Activated naive CD8-positive, alpha-beta T cell treated with anti-CD3 and anti-CD28 coated beads, Interleukin-2, amount 10 ng/mL, durations not matched to agents 7 days and 5 days (primary cell): Measurements from ENCODE around the gene RASSF3. TPM values are rescaled to one million over a fixed set of nuclear protein-coding genes. Genes with fewer than 3 reads are reported as not detected.
"Not testable (repeated sequence)": the region's sequence is repeated elsewhere in the genome, so short reads cannot be mapped to it uniquely, and the experiment has no call there.

ENCODE experiments used
- ATAC-seq: fragments of 150-1000 bp; cut with Tn5 transposase; one replicate; pipeline ENCODE4 v1.10.0; 2021; ENCODE audit warnings: low read depth, moderate library complexity
- POLR2A ChIA-PET: fragments of 350-600 bp; sonication (Branson Sonifier 250); formaldehyde crosslinking; loops from one replicate; lab custom pipeline; 2021; ENCODE audit warnings: antibody characterized with exemption; lab: Charles Lee
- DNase-seq: peaks from one replicate; pipeline ENCODE4 v3.0.0; 2021
- H3K27ac Mint-ChIP-seq: one replicate; pipeline ENCODE4 v1.8.0; 2022; ENCODE audit warnings: mild to moderate bottlenecking, mixed read lengths
- H3K27me3 Mint-ChIP-seq: one replicate; pipeline ENCODE4 v1.8.0; 2022; ENCODE audit warnings: mild to moderate bottlenecking, moderate library complexity, mixed read lengths
- H3K36me3 Mint-ChIP-seq: one replicate; pipeline ENCODE4 v1.8.0; 2021; ENCODE audit warnings: mild to moderate bottlenecking, mixed read lengths
- H3K4me1 Mint-ChIP-seq: one replicate; pipeline ENCODE4 v1.8.0; 2021; ENCODE audit warnings: mixed read lengths
- H3K4me3 Mint-ChIP-seq: one replicate; pipeline ENCODE4 v1.8.0; 2022; ENCODE audit warnings: mild to moderate bottlenecking, moderate library complexity, mixed read lengths
- H3K9me3 Mint-ChIP-seq: one replicate; pipeline ENCODE4 v1.8.0; 2021; ENCODE audit warnings: mixed read lengths
- total RNA-seq, 2 experiments: library from RNA; stranded (reverse); gene quantifications; one replicate each; pipeline ENCODE4 v1.2.3, GENCODE V29; 2021

Gene RASSF3
- total RNA-seq, 2 experiments from 2014 or later, result 69.5 to 74.1 TPM

DNA sequence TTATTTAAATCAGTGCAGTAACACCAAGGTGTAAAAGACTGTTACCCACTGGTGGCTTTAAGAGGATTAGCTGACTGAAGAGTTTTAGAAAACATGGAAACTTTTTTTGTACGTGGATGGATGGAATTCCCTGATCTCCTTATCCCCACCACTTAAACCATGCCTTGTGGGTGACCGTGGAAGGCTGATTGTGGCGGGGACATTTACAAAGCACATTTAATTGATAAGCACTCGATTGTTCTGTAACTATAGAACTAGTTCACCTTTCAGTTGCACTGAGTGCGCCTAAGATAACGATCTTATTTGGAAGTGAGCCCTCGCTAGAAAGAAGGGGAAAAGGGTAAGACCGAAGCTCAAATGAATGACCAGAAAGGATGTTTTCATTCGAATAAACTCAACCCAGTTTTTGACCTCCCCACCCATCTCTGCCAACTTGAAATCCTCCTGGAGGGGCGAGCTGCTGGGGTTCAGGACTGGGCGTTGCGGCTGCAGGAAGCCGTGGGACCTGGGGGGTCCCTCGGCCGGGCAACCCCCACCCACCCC lies 688 bp upstream of the RASSF3 start:
- no peak for ATAC-seq

DNA sequence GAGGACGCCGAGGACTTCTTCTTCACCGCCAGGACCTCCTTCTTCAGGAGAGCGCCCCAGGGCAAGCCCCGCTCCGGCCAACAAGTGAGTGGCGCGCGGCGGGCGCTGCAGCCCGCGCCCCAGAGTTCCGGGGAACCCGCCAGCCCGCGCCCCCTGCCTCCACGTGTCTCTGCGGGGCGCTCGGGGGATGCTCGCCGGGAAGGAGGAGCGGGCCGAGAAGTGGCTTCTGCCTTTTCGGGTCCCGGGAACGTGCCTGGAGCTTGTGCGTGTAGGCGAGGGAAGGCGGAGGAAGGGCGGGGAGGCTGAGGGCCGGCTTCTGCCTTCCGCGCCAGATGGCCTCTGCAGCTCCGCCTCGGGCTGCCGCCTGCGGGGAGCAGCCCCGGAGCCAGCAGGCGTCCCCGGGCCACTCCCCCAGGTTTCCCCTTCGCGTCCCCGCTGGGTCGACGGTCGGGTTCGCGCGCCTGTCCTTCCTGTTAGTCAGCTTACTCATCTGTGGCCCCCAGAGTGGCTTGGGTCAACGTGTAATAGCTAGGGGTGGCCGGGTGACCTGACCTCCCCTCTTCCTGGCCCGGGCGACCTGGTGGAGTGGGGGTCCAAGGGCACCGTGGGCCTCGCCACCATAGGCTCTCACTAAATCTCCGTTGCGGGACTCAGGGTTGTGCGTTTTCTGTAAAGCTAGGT lies 505 bp downstream of the RASSF3 start:
- Mint-ChIP-seq H3K27me3 (no peaks in the 10 kb centered on the region), H3K27ac (peak overlapping the region; percentile 92), H3K4me1 (peaks cover 35% of the 10 kb centered on the region), H3K4me3 (peak overlapping the region; percentile 95), H3K36me3 (peaks cover 13% of the 10 kb centered on the region), H3K9me3 (no peaks in the 10 kb centered on the region)
- POLR2A ChIA-PET, result interaction anchor here (0.6 to 4.4 kb wide), 17 partner anchors 9 to 169 kb away, joined by 3 to 49 read pairs (median 4); no protein-coding TSS in a partner anchor
- peak; percentile 51 for ATAC-seq
- peak; percentile 82 for DNase-seq

More for the DNA sequence above, 688 bp upstream of the RASSF3 start:
- POLR2A ChIA-PET, result interaction anchor here (0.9 to 4.4 kb wide), 13 partner anchors 10 to 560 kb away, joined by 3 to 49 read pairs (median 5); partner anchors contain the start of gene LEMD3
- peak overlapping the region; percentile 100 for H3K27ac Mint-ChIP-seq
- H3K36me3 Mint-ChIP-seq, result peaks cover 7% of the 10 kb centered on the region
- DNase-seq, result no peak
- no peaks in the 10 kb centered on the region for H3K9me3 Mint-ChIP-seq
- H3K27me3 Mint-ChIP-seq, result no peaks in the 10 kb centered on the region
- H3K4me3 Mint-ChIP-seq, result peak overlapping the region; percentile 92
- H3K4me1 Mint-ChIP-seq, result peaks cover 26% of the 10 kb centered on the region

GRCh38 chr12:64611341-64612284 lies 1.3 kb downstream of the RASSF3 start:
- Mint-ChIP-seq H3K36me3 (peaks cover 17% of the 10 kb centered on the region), H3K27ac (peak overlapping the region; percentile 92), H3K4me1 (peaks cover 41% of the 10 kb centered on the region), H3K9me3 (no peaks in the 10 kb centered on the region), H3K27me3 (no peaks in the 10 kb centered on the region), H3K4me3 (peak overlapping the region; percentile 95)
- ATAC-seq, result no peak
- peak; percentile 53 for DNase-seq
- POLR2A ChIA-PET, result interaction anchor here (0.6 to 4.4 kb wide), 16 partner anchors 8 to 168 kb away, joined by 3 to 49 read pairs (median 4); no protein-coding TSS in a partner anchor

DNA sequence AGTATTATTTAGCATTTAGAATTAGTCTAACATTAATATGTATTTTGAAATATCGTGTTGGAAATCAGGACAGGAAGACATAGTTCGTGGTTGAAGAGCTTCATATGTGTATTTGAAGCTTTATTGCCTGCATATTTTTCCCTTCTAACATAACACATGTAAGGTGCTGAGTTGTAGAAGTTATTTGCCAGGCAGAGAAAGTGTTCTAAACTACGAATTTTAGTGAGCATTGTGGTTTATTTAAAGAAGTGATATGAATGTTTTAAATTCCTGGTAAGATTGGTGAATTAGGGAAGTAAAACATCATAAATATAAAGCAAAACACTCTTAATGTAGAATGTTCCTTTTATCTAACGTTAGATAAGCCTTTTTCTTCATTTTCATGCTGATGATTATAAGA lies 2.5 kb downstream of the RASSF3 start:
- peak overlapping the region; percentile 95 for H3K4me3 Mint-ChIP-seq
- no peak for ATAC-seq
- H3K27ac Mint-ChIP-seq, result peak overlapping the region; percentile 92
- DNase-seq, result no peak
- peaks cover 21% of the 10 kb centered on the region for H3K36me3 Mint-ChIP-seq
- POLR2A ChIA-PET, result interaction anchor here (0.7 kb wide), 1 partner anchor 57 kb away, joined by 10 read pairs; no protein-coding TSS in a partner anchor
- H3K9me3 Mint-ChIP-seq, result no peaks in the 10 kb centered on the region
- H3K4me1 Mint-ChIP-seq, result peaks cover 41% of the 10 kb centered on the region
- H3K27me3 Mint-ChIP-seq, result no peaks in the 10 kb centered on the region

GRCh38 chr12:64613775-64614398 lies 3.6 kb downstream of the RASSF3 start:
- peak overlapping the region; percentile 92 for H3K27ac Mint-ChIP-seq
- peaks cover 21% of the 10 kb centered on the region for H3K36me3 Mint-ChIP-seq
- peaks cover 35% of the 10 kb centered on the region for H3K4me1 Mint-ChIP-seq
- not testable (repeated sequence) for ATAC-seq, H3K9me3 Mint-ChIP-seq, H3K27me3 Mint-ChIP-seq, DNase-seq
- H3K4me3 Mint-ChIP-seq, result peak overlapping the region; percentile 95
- POLR2A ChIA-PET, result interaction anchor here (0.7 to 1.2 kb wide), 3 partner anchors 10 to 53 kb away, joined by 3 to 5 read pairs (median 3); no protein-coding TSS in a partner anchor

DNA sequence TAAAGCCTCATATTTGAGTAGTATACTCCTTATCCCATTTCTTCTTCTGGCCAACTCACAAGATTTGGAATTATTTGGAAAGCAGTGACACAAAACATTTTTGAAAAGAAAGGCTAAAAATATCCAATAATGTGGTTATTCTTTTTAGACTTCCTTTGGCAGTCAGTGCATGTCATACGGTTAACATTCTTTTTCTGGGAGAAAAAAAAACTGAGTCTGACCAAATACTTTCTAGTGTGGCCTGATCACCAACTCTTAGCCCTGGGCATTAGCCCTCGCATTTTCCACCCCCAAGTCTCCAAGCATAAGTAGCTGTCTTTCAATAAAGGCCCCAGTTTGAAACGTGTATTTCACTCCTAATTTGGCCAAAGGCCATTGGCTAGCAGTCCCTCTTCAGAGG lies 5.9 kb downstream of the RASSF3 start:
- no peak for DNase-seq
- ATAC-seq, result no peak
- no peak overlapping the region for H3K4me3 Mint-ChIP-seq
- POLR2A ChIA-PET, result interaction anchor here (0.6 to 2.5 kb wide), 4 partner anchors 9 to 177 kb away, joined by 4 to 7 read pairs (median 6); no protein-coding TSS in a partner anchor
- peaks cover 27% of the 10 kb centered on the region for H3K36me3 Mint-ChIP-seq
- H3K9me3 Mint-ChIP-seq, result no peaks in the 10 kb centered on the region
- H3K27ac Mint-ChIP-seq, result peak overlapping the region; percentile 34
- no peaks in the 10 kb centered on the region for H3K27me3 Mint-ChIP-seq
- H3K4me1 Mint-ChIP-seq, result peaks cover 41% of the 10 kb centered on the region

DNA sequence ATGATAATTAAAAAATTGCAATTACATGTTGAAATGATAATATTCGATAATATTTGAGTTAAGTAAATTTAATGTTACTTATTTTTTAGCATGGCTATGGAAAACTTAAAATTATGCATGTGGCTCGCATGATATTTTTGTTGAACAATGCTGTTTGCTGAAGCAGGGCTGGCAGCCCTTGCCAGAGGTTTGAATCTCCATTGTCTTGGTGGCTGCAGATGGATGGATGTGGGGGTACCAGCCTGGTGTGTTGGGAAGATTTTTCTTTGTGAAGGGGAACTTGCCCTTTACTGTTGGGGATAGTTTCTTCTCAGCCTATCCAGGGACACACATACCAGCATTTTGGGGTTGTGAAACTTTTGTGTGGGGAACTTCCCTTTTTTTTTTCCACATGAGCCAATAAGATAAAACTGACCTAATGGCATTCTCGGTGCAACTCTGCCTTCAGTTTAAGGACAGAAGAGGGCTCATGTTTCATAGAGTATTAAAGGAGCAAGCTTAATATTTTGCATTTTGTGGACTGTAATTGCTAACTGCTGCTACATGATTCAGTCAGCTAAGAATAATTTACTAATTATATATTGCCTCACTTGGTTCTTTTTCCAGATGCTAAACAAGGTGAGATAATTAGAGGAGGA lies 8.8 kb downstream of the RASSF3 start:
- Mint-ChIP-seq H3K27me3 (no peaks in the 10 kb centered on the region), H3K9me3 (no peaks in the 10 kb centered on the region), H3K27ac (peak overlapping the region; percentile 21), H3K4me3 (no peak overlapping the region), H3K36me3 (peaks cover 24% of the 10 kb centered on the region), H3K4me1 (peaks cover 32% of the 10 kb centered on the region)
- DNase-seq, result no peak
- ATAC-seq, result no peak
- POLR2A ChIA-PET, result interaction anchor here (1.0 to 1.1 kb wide), 2 partner anchors 8 to 10 kb away, joined by 5 read pairs; no protein-coding TSS in a partner anchor

- H3K36me3 Mint-ChIP-seq, result peaks cover 18% of the 10 kb centered on the region
- DNase-seq (no peak), ATAC-seq (no peak)
- no peaks in the 10 kb centered on the region for H3K27me3 Mint-ChIP-seq
- H3K4me1 Mint-ChIP-seq, result peaks cover 31% of the 10 kb centered on the region
- H3K27ac Mint-ChIP-seq, result no peak overlapping the region
- POLR2A ChIA-PET, result no interaction called here
- no peak overlapping the region for H3K4me3 Mint-ChIP-seq
- no peaks in the 10 kb centered on the region for H3K9me3 Mint-ChIP-seq
Observed at GRCh38 chr12:64621257-64621942, 11.1 kb downstream of the RASSF3 start.

DNA sequence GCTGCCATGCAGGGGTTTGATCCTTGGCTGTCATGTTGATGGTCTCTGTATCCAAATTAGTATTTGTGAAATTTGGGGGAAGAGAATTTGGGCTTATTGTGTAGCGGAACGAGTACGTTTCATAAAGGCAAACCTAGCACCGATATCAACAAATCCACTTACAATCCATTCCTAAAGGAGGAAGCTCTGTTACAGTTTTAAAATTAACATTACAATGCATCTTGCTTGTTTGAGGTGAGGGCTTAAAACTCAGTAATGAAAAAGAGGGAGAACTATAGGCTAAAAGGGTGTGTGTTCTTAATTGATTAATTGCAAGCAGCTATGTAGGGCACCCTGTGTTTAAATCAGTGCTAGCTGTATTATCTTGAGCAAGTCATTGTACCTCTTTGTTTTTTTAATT lies 13.7 kb downstream of the RASSF3 start:
- H3K9me3 Mint-ChIP-seq, result no peaks in the 10 kb centered on the region
- DNase-seq, result no peak
- POLR2A ChIA-PET, result interaction anchor here (0.6 kb wide), 1 partner anchor 10 kb away, joined by 5 read pairs; no protein-coding TSS in a partner anchor

DNA sequence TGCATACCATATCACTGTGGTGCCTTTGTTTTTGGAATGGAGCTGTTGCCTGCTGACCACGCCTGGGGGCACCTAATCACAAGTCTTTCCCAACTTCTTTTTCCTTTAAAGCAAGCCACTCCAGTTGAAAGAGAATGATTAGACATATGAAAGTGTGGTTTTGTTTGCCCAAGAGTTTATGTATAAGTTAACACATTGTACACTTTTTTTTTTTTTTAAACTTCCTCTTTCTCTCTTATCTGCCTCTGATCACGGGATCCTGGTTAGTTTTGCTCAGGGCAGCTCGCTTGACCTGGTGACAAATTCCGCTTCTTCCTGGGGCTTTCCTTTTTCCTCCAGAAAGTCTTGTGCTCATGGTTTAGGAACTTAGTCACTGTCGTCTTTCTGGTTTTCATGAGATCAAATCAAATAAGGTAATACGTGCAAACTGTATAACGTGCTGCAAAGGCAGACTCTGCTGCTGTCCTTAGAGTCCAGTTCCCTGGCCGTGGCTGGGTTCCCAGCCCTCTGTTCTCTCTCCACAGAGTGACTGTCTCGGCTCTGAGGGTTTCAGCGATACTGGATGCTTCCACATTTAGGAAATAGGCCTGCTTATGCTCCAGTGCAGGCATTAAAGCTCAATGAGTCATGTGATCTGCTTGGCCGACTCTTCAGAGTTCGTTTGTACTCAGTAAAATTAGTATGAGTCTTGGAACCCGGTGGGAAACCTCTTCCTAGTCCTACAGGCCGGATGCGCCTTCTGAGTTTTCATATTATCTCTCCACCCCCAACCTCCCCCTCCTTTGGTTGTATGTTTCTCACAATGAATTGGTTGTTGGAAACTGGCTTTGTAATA lies 15.2 kb downstream of the RASSF3 start:
- H3K4me1 Mint-ChIP-seq, result peaks cover 28% of the 10 kb centered on the region
- peak; percentile 78 for ATAC-seq
- no peak for DNase-seq
- peaks cover under 1% of the 10 kb centered on the region for H3K9me3 Mint-ChIP-seq
- H3K27ac Mint-ChIP-seq, result peak overlapping the region; percentile 88
- peaks cover 15% of the 10 kb centered on the region for H3K36me3 Mint-ChIP-seq
- POLR2A ChIA-PET, result interaction anchor here (0.7 to 1.3 kb wide), 5 partner anchors 10 to 54 kb away, joined by 3 to 7 read pairs (median 5); no protein-coding TSS in a partner anchor
- H3K27me3 Mint-ChIP-seq, result no peaks in the 10 kb centered on the region
- H3K4me3 Mint-ChIP-seq, result peak overlapping the region; percentile 86

More for the DNA sequence above, 13.7 kb downstream of the RASSF3 start:
- Mint-ChIP-seq H3K27ac (no peak overlapping the region), H3K27me3 (no peaks in the 10 kb centered on the region), H3K4me3 (no peak overlapping the region), H3K4me1 (peaks cover 35% of the 10 kb centered on the region), H3K36me3 (peaks cover 14% of the 10 kb centered on the region)
- no peak for ATAC-seq

DNA sequence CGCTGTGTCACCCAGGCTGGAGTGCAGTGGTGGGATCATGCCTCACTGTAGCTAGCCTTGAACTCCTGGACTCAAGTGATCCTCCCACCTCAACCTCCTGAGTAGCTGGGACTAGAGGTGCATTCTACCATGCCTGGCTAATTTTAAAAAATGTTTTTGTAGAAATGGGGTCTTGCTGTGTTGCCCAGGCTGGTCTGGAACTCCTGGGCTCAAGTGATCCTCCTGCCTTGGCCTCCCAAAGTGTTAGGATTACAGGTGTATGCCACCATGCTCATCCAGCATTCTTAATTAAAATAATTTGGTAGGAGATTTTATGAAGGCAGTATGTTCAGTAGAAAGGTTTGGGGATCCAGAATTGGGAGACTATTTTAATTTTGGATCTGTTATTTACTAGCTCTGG lies 16.3 kb downstream of the RASSF3 start:
- not testable (repeated sequence) for H3K4me3 Mint-ChIP-seq, H3K27ac Mint-ChIP-seq, ATAC-seq, H3K9me3 Mint-ChIP-seq, DNase-seq, H3K27me3 Mint-ChIP-seq
- peaks cover 26% of the 10 kb centered on the region for H3K36me3 Mint-ChIP-seq
- POLR2A ChIA-PET, result interaction anchor here (1.0 kb wide), 1 partner anchor 12 kb away, joined by 3 read pairs; no protein-coding TSS in a partner anchor
- H3K4me1 Mint-ChIP-seq, result peaks cover 35% of the 10 kb centered on the region
